Neuronal stem cell (in vitro differentiated cells): ENCODE measurements around the gene GOLGA6L7.
"Not testable (repeated sequence)": the region's sequence is repeated elsewhere in the genome, so short reads cannot be mapped to it uniquely, and the experiment has no call there.

Experiments used
- DNase-seq: peaks from one replicate; pipeline ENCODE4 v3.0.0-alpha.2; 2013; ENCODE audit warnings: low spot score
- H2AFZ ChIP-seq: one replicate; pipeline ENCODE4 v1.6.1; 2013; ENCODE audit warnings: mild to moderate bottlenecking, low read length, inconsistent platforms
- H2AK5ac ChIP-seq: 2 replicates; pipeline ENCODE4 v1.6.1; 2013; ENCODE audit warnings: low read depth, mild to moderate bottlenecking, inconsistent platforms, low read length, moderate library complexity, mixed read lengths
- H2BK120ac ChIP-seq: 2 replicates; pipeline ENCODE4 v1.6.1; 2013; ENCODE audit warnings: low read depth, mild to moderate bottlenecking, inconsistent platforms, low read length, moderate library complexity, mixed read lengths
- H2BK12ac ChIP-seq: one replicate; pipeline ENCODE4 v1.6.1; 2013; ENCODE audit warnings: low read length, inconsistent platforms
- H2BK15ac ChIP-seq: 2 replicates; pipeline ENCODE4 v1.6.1; 2013; ENCODE audit warnings: mild to moderate bottlenecking, low read length, inconsistent platforms, mixed read lengths
- H2BK5ac ChIP-seq: one replicate; pipeline ENCODE4 v1.6.1; 2013; ENCODE audit warnings: inconsistent platforms, mild to moderate bottlenecking, low read length, moderate library complexity
- H3K14ac ChIP-seq: one replicate; pipeline ENCODE4 v1.6.1; 2013; ENCODE audit warnings: low read length, inconsistent platforms
- H3K18ac ChIP-seq: 2 replicates; pipeline ENCODE4 v1.6.1; 2013; ENCODE audit warnings: low read length, inconsistent platforms
- H3K23ac ChIP-seq: 2 replicates; pipeline ENCODE4 v1.6.1; 2013; ENCODE audit warnings: low read depth, mild to moderate bottlenecking, mixed read lengths, low read length, inconsistent platforms; ENCODE audit not compliant: poor library complexity
- H3K27ac ChIP-seq: replicated peaks from 3 replicates; pipeline ENCODE4 v1.5.1; 2013; ENCODE audit warnings: low read length, inconsistent platforms
- H3K27me3 ChIP-seq, 3 experiments: 2 replicates each; pipeline ENCODE4 v1.6.1; 2013; ENCODE audit warnings: low read length in 3 of 3, mild to moderate bottlenecking in 2 of 3, inconsistent platforms in 1 of 3, low read depth in 1 of 3, mixed read lengths in 1 of 3, moderate library complexity in 1 of 3; ENCODE audit not compliant: control insufficient read depth in 3 of 3, insufficient read depth in 3 of 3
- H3K36me3 ChIP-seq, 2 donors: replicated peaks in 1 of 2; 2 replicates each; pipeline ENCODE4 v1.6.1; 2013; ENCODE audit warnings: low read length in 2 of 2; ENCODE audit not compliant: control insufficient read depth in 2 of 2, insufficient read depth in 2 of 2
- H3K4ac ChIP-seq: 2 replicates; pipeline ENCODE4 v1.6.1; 2013; ENCODE audit warnings: inconsistent platforms, mild to moderate bottlenecking, low read length, moderate library complexity
- H3K4me1 ChIP-seq, 2 donors: 1 replicate in 1 of 2; 2 replicates in 1 of 2; pipeline ENCODE4 v1.6.1; 2013; ENCODE audit warnings: low read length in 2 of 2, low read depth in 1 of 2; ENCODE audit not compliant: control insufficient read depth in 2 of 2, insufficient read depth in 1 of 2
- H3K4me2 ChIP-seq: one replicate; pipeline ENCODE4 v1.6.1; 2013; ENCODE audit warnings: mild to moderate bottlenecking, low read length, inconsistent platforms; ENCODE audit not compliant: insufficient read depth, poor library complexity, severe bottlenecking
- H3K4me3 ChIP-seq, 2 donors: 2 replicates each; pipeline ENCODE4 v1.5.1; 2013; ENCODE audit warnings: low read length in 2 of 2, mild to moderate bottlenecking in 2 of 2, inconsistent platforms in 1 of 2, moderate library complexity in 1 of 2
- H3K79me1 ChIP-seq: one replicate; pipeline ENCODE4 v1.6.1; 2013; ENCODE audit warnings: low read depth, mild to moderate bottlenecking, inconsistent platforms, low read length, moderate library complexity
- H3K9ac ChIP-seq: one replicate; pipeline ENCODE4 v1.6.1; 2013; ENCODE audit warnings: mild to moderate bottlenecking, low read depth, low read length, inconsistent platforms; ENCODE audit not compliant: poor library complexity
- H3K9me3 ChIP-seq, 2 donors: replicated peaks in 1 of 2; 2 replicates each; pipeline versions ENCODE3 to v1.6.1; 2013; ENCODE audit warnings: low read length in 2 of 2, mild to moderate bottlenecking in 2 of 2, inconsistent platforms in 1 of 2, low read depth in 1 of 2, mixed read lengths in 1 of 2, moderate library complexity in 1 of 2; ENCODE audit not compliant: control insufficient read depth in 2 of 2, insufficient read depth in 1 of 2
- H4K8ac ChIP-seq: one replicate; pipeline ENCODE4 v1.6.1; 2013; ENCODE audit warnings: low read depth, mild to moderate bottlenecking, inconsistent platforms, low read length, moderate library complexity
- H4K91ac ChIP-seq: one replicate; pipeline ENCODE4 v1.6.1; 2013; ENCODE audit warnings: low read length, low read depth, mild to moderate bottlenecking, inconsistent platforms; ENCODE audit not compliant: poor library complexity
- WGBS, 2 donors: extraction: QIAGEN DNeasy Blood & Tissue Kit; methylation state at CpG; one replicate each; pipeline ENCODE4 v1.1.7; 2013; ENCODE audit warnings: missing lambda C conversion rate in 2 of 2, mixed read lengths in 1 of 2; ENCODE audit not compliant: insufficient read length in 2 of 2, insufficient replicate concordance in 1 of 2; ENCODE audit errors: extremely low coverage in 2 of 2; 5-methylcytosine and 5-hydroxymethylcytosine counted together

GOLGA6L7 gene

GRCh38 chr15:28819930-28820295, 28.5 kb downstream of the GOLGA6L7 start:
- H3K23ac ChIP-seq, H2BK5ac ChIP-seq, H3K79me1 ChIP-seq, H2BK120ac ChIP-seq, H3K4ac ChIP-seq, H3K9me3 ChIP-seq, H2AFZ ChIP-seq, H2BK15ac ChIP-seq, H3K27me3 ChIP-seq, H4K8ac ChIP-seq, H3K18ac ChIP-seq, H2AK5ac ChIP-seq, H3K9ac ChIP-seq, H3K36me3 ChIP-seq, H3K14ac ChIP-seq, H3K27ac ChIP-seq, H3K4me1 ChIP-seq, DNase-seq, H3K4me3 ChIP-seq, H2BK12ac ChIP-seq, H4K91ac ChIP-seq, H3K4me2 ChIP-seq: not testable (repeated sequence)
- WGBS, 2 donors, result no CpG with 5 or more reads among the region's 3 CpGs

GRCh38 chr15:28819019-28819929, 29.2 kb downstream of the GOLGA6L7 start:
- not testable (repeated sequence) for H3K23ac ChIP-seq, H2BK12ac ChIP-seq, H2AK5ac ChIP-seq, H4K91ac ChIP-seq, H3K4me2 ChIP-seq, H3K79me1 ChIP-seq, H3K27ac ChIP-seq, H2BK120ac ChIP-seq, H3K18ac ChIP-seq, H3K27me3 ChIP-seq, H3K4me1 ChIP-seq, H4K8ac ChIP-seq, H3K4me3 ChIP-seq, DNase-seq, H3K9ac ChIP-seq, H3K36me3 ChIP-seq, H3K9me3 ChIP-seq, H2BK15ac ChIP-seq, H3K14ac ChIP-seq, H3K4ac ChIP-seq, H2BK5ac ChIP-seq
- H2AFZ ChIP-seq, result peak overlapping the region; percentile 79
- WGBS, 2 donors, result no CpG with 5 or more reads among the region's 15 CpGs

- H3K27me3 ChIP-seq, H2BK5ac ChIP-seq, H3K9me3 ChIP-seq, H3K27ac ChIP-seq, H2AK5ac ChIP-seq, H2BK12ac ChIP-seq, H2AFZ ChIP-seq, DNase-seq, H3K23ac ChIP-seq, H3K4ac ChIP-seq, H3K4me2 ChIP-seq, H2BK15ac ChIP-seq, H2BK120ac ChIP-seq, H3K18ac ChIP-seq, H3K14ac ChIP-seq, H4K8ac ChIP-seq, H3K9ac ChIP-seq, H3K36me3 ChIP-seq, H3K4me1 ChIP-seq, H3K79me1 ChIP-seq, H3K4me3 ChIP-seq, H4K91ac ChIP-seq: not testable (repeated sequence)
- WGBS, 2 donors, result no CpG with 5 or more reads among the region's 3 CpGs
Measured at GRCh38 chr15:28818168-28818567, 30.3 kb downstream of the GOLGA6L7 start.

- H4K8ac ChIP-seq, H3K18ac ChIP-seq, H3K36me3 ChIP-seq, H2BK120ac ChIP-seq, H3K27ac ChIP-seq, DNase-seq, H3K27me3 ChIP-seq, H2BK12ac ChIP-seq, H3K23ac ChIP-seq, H3K4me2 ChIP-seq, H2AFZ ChIP-seq, H4K91ac ChIP-seq, H3K4me1 ChIP-seq, H3K4ac ChIP-seq, H2BK15ac ChIP-seq, H3K79me1 ChIP-seq, H3K9me3 ChIP-seq, H3K9ac ChIP-seq, H3K4me3 ChIP-seq, H2BK5ac ChIP-seq, H3K14ac ChIP-seq, H2AK5ac ChIP-seq: not testable (repeated sequence)
Measured at GRCh38 chr15:28814059-28814458, 34.4 kb downstream of the GOLGA6L7 start.
